HG03095 (cell line): ENCODE data around the gene SOHLH1.

Experiments
- ATAC-seq: cut with Tn5 transposase; IDR thresholded peaks from one replicate; pipeline ENCODE4 v1.9.1; 2021; ENCODE audit warnings: moderate library complexity; ENCODE audit not compliant: unreplicated experiment

SOHLH1 gene

GRCh38 chr9:135699440-135699839 lies at the start of gene SOHLH1:
Gene SOHLH1, minus strand, starts transcription at chr9:135699481. Its CDS starts 14 bp downstream, at chr9:135699467.
- ATAC-seq = no peak

- no peak for ATAC-seq
Observed at GRCh38 chr9:135748676-135749075, 49.4 kb upstream of the SOHLH1 start.

- no peak for ATAC-seq
Observed at GRCh38 chr9:135747311-135747710, 48.0 kb upstream of the SOHLH1 start.

- ATAC-seq = no peak
Observed at GRCh38 chr9:135746565-135746964, 47.3 kb upstream of the SOHLH1 start.

- no peak for ATAC-seq
Observed at GRCh38 chr9:135745686-135746324, 46.5 kb upstream of the SOHLH1 start.

GRCh38 chr9:135745189-135745588 lies 45.9 kb upstream of the SOHLH1 start:
- ATAC-seq = no peak

- no peak for ATAC-seq
Observed at GRCh38 chr9:135744333-135745070, 45.2 kb upstream of the SOHLH1 start.

- ATAC-seq = no peak
Observed at GRCh38 chr9:135743546-135744332, 44.5 kb upstream of the SOHLH1 start.

GRCh38 chr9:135743021-135743420 lies 43.7 kb upstream of the SOHLH1 start:
- ATAC-seq = no peak

- ATAC-seq = no peak
Observed at GRCh38 chr9:135741276-135742219, 42.3 kb upstream of the SOHLH1 start.

- ATAC-seq = no peak
Observed at GRCh38 chr9:135739271-135740220, 40.3 kb upstream of the SOHLH1 start.

- ATAC-seq = no peak
Observed at GRCh38 chr9:135737840-135738521, 38.7 kb upstream of the SOHLH1 start.

- no peak for ATAC-seq
Observed at GRCh38 chr9:135736979-135737839, 37.9 kb upstream of the SOHLH1 start.

- ATAC-seq = no peak
Observed at GRCh38 chr9:135736272-135736978, 37.1 kb upstream of the SOHLH1 start.

GRCh38 chr9:135734616-135735144 lies 35.4 kb upstream of the SOHLH1 start:
- ATAC-seq = no peak

GRCh38 chr9:135732569-135733257 lies 33.4 kb upstream of the SOHLH1 start:
- no peak for ATAC-seq

GRCh38 chr9:135731454-135731853 lies 32.2 kb upstream of the SOHLH1 start:
- ATAC-seq = no peak
